Gastrocnemius medialis (tissue), 4 donors: ENCODE results near the gene C11orf98. TPM values are rescaled to one million over a fixed set of nuclear protein-coding genes. Genes with fewer than 3 reads are reported as not detected.

Experiments used
- ATAC-seq, 2 donors: fragments of 150-250 bp; one replicate each; pipeline ENCODE4 v1.9.1; 2016
- DNase-seq, 2 donors: peaks; one replicate each; pipeline ENCODE4 v3.0.0-alpha.2; 2019
- H3K27ac ChIP-seq, 4 donors: fragments of 200-600 bp; sonication (generic); 1 replicate in 1 of 4; 2 replicates in 3 of 4; pipeline ENCODE4 v1.5.1; 2016 to 2018; ENCODE audit warnings: mild to moderate bottlenecking in 2 of 4, moderate library complexity in 1 of 4
- H3K27me3 ChIP-seq, 3 donors: fragments of 200-600 bp; sonication (generic) in 2 of 3; 1 replicate in 1 of 3; 2 replicates in 2 of 3; pipeline versions ENCODE4 v1.5.1 to v1.6.0; 2016 to 2019; ENCODE audit warnings: mild to moderate bottlenecking in 1 of 3, moderate library complexity in 1 of 3
- H3K36me3 ChIP-seq, 2 donors: fragments of 200-600 bp; sonication (generic) in 1 of 2; one replicate each; pipeline ENCODE4 v1.5.1; 2017 to 2018
- H3K4me1 ChIP-seq, 2 donors: fragments of 200-600 bp; sonication (generic) in 1 of 2; one replicate each; pipeline ENCODE4 v1.5.1; 2016 to 2017; ENCODE audit warnings: mild to moderate bottlenecking in 2 of 2
- H3K4me3 ChIP-seq, 4 donors: fragments of 200-600 bp; sonication (generic) in 3 of 4; 1 replicate in 1 of 4; 2 replicates in 3 of 4; pipeline ENCODE4 v1.5.1; 2016 to 2019; ENCODE audit warnings: mild to moderate bottlenecking in 2 of 4
- H3K9me3 ChIP-seq, 3 donors: fragments of 200-600 bp; sonication (generic) in 2 of 3; 1 replicate in 1 of 3; 2 replicates in 2 of 3; pipeline ENCODE4 v1.5.1; 2016 to 2019
- CTCF ChIP-seq, 5 experiments: fragments of 450-650 bp in 3 of 5; fragments of 200-600 bp in 2 of 5; sonication (generic) in 2 of 5; IDR thresholded peaks in 4 of 5; conservative IDR thresholded peaks in 1 of 5; 1 replicate in 4 of 5; 2 replicates in 1 of 5; pipeline ENCODE4 v1.5.1; 2016 to 2019; ENCODE audit warnings: antibody characterized with exemption in 5 of 5, mild to moderate bottlenecking in 3 of 5, moderate library complexity in 3 of 5
- POLR2A ChIP-seq, 2 donors: fragments of 450-650 bp; IDR thresholded peaks; one replicate each; pipeline ENCODE4 v1.6.1; 2017; ENCODE audit warnings: antibody characterized with exemption in 2 of 2, mild to moderate bottlenecking in 2 of 2, moderate library complexity in 2 of 2
- in situ Hi-C, 4 donors: fragments of 200-750 bp; cut with MboI; loops; one replicate each; pipeline versions ENCODE4 v1.15.0 to v1.8.0; 2017; ENCODE audit warnings: low sequenced_read_pairs in 4 of 4
- intact Hi-C: fragments of 100-400 bp; cut with DNase I; formaldehyde crosslinking; loops from one replicate; pipeline ENCODE4 v1.15.1; 2023; ENCODE audit warnings: low total_unique reads
- total RNA-seq, 4 donors: library from RNA; depleted of rRNA; stranded (reverse); fragments of >200 nt; gene quantifications; one replicate each; pipeline versions ENCODE4 v1.1.0 to v1.2.3, GENCODE V29; 2016

The C11orf98 gene
- total RNA-seq, 4 donors from 2014 or later: 36.1 to 44.7 (median 41.3) TPM

GRCh38 chr11:62645671-62645945, 19.4 kb downstream of the C11orf98 start:
- no peak for TF ChIP-seq CTCF (IDR thresholded peaks at IDR 0.05 in 4 of 5, conservative IDR thresholded peaks at IDR 0.05 in 1 of 5)
- TF ChIP-seq POLR2A (IDR thresholded peaks at IDR 0.05): no peak
- peaks cover 0 to 45% of the 10 kb centered on the region in 2 donors for H3K36me3 ChIP-seq
- no peaks in the 10 kb centered on the region for H3K9me3 ChIP-seq
- no peak for DNase-seq
- H3K4me3 ChIP-seq: peak overlapping the region; percentile 91 to 100 (median 96)
- peak in 1 of 2 donors; percentile 1 for ATAC-seq
- intact Hi-C loops: loop anchor here (10.0 kb wide), 1 partner anchor 139 kb away; the partner anchor contains the start of gene TMEM179B
- H3K27me3 ChIP-seq: no peaks in the 10 kb centered on the region
- peaks cover 29 to 30% of the 10 kb centered on the region in 2 donors for H3K4me1 ChIP-seq
- H3K27ac ChIP-seq: peak overlapping the region; percentile 96 to 99 (median 96)
- in situ Hi-C loops: no loop called here

- ATAC-seq (no peak), DNase-seq (no peak)
- no peaks in the 10 kb centered on the region for H3K27me3 ChIP-seq
- no peak overlapping the region for H3K4me3 ChIP-seq
- intact Hi-C loops (loop anchor here (10.0 kb wide), 1 partner anchor 141 kb away; the partner anchor contains the start of gene TMEM179B), in situ Hi-C loops (no loop called here)
- H3K4me1 ChIP-seq: peaks cover 29 to 30% of the 10 kb centered on the region in 2 donors
- TF ChIP-seq POLR2A (IDR thresholded peaks at IDR 0.05) (no peak), CTCF (IDR thresholded peaks at IDR 0.05 in 4 of 5, conservative IDR thresholded peaks at IDR 0.05 in 1 of 5) (no peak)
- peak overlapping the region in 2 of 4 donors; percentile 97 to 99 for H3K27ac ChIP-seq
- no peaks in the 10 kb centered on the region for H3K9me3 ChIP-seq
- H3K36me3 ChIP-seq: peaks cover 0 to 40% of the 10 kb centered on the region in 2 donors
Measured at GRCh38 chr11:62644220-62644619, 20.8 kb downstream of the C11orf98 start.

GRCh38 chr11:62632492-62632891, 32.5 kb downstream of the C11orf98 start:
- Histone ChIP-seq H3K4me1 (no peaks in the 10 kb centered on the region), H3K27ac (no peak overlapping the region), H3K9me3 (no peaks in the 10 kb centered on the region), H3K36me3 (peaks cover 10 to 97% of the 10 kb centered on the region in 2 donors), H3K4me3 (no peak overlapping the region), H3K27me3 (no peaks in the 10 kb centered on the region)
- TF ChIP-seq POLR2A (IDR thresholded peaks at IDR 0.05): no peak
- TF ChIP-seq CTCF (IDR thresholded peaks at IDR 0.05 in 4 of 5, conservative IDR thresholded peaks at IDR 0.05 in 1 of 5): no peak
- intact Hi-C loops (no loop called here), in situ Hi-C loops (no loop called here)
- ATAC-seq (no peak), DNase-seq (no peak)

GRCh38 chr11:62627713-62628112, 37.3 kb downstream of the C11orf98 start:
- Histone ChIP-seq H3K36me3 (peaks cover 8 to 81% of the 10 kb centered on the region in 2 donors), H3K27me3 (no peaks in the 10 kb centered on the region), H3K9me3 (no peaks in the 10 kb centered on the region), H3K4me3 (no peak overlapping the region), H3K27ac (no peak overlapping the region), H3K4me1 (no peaks in the 10 kb centered on the region)
- DNase-seq (no peak), ATAC-seq (no peak)
- intact Hi-C loops: no loop called here
- TF ChIP-seq CTCF (IDR thresholded peaks at IDR 0.05 in 4 of 5, conservative IDR thresholded peaks at IDR 0.05 in 1 of 5): no peak
- TF ChIP-seq POLR2A (IDR thresholded peaks at IDR 0.05): no peak
- in situ Hi-C loops: no loop called here
